Measurements from ENCODE around the gene GPR33. TPM values are rescaled to one million over a fixed set of nuclear protein-coding genes. Genes with fewer than 3 reads are reported as not detected.

Gene GPR33
- total RNA-seq, result not detected in 2 replicates

GRCh38 chr14:31487886-31488285 is at the start of gene GPR33:
TSS of gene GPR33 (minus strand) at chr14:31488039. CDS start at chr14:31483965, 4,074 bp downstream.

GRCh38 chr14:31456841-31457664 is 30.8 kb downstream of the GPR33 start, which contains the start of gene DTD2:
TSS of gene DTD2 (minus strand) at chr14:31457506. CDS start at chr14:31457393, 113 bp downstream.

Other genes starting within 250 kb of the GPR33 start
- 103 and 131 TPM in 2 replicates for gene HEATR5A, start 67.5 kb downstream of the GPR33 start, total RNA-seq
- 57.2 and 66.0 TPM in 2 replicates for gene DTD2, start 30.5 kb downstream of the GPR33 start, total RNA-seq
- gene NUBPL, start 73.4 kb upstream of the GPR33 start, total RNA-seq, result 15.3 and 17.5 TPM in 2 replicates